GM12892 (cell line): ENCODE results near the gene IL17C.

Experiments used
- POLR2A ChIP-seq: IDR thresholded peaks from 2 replicates; pipeline ENCODE4 v1.6.1; 2011; ENCODE audit warnings: low read depth, low read length, control low read depth
- POLR2AphosphoS5 ChIP-seq: IDR thresholded peaks from 2 replicates; pipeline ENCODE4 v1.6.1; 2011; ENCODE audit warnings: low read depth, low read length, control low read depth

DNA sequence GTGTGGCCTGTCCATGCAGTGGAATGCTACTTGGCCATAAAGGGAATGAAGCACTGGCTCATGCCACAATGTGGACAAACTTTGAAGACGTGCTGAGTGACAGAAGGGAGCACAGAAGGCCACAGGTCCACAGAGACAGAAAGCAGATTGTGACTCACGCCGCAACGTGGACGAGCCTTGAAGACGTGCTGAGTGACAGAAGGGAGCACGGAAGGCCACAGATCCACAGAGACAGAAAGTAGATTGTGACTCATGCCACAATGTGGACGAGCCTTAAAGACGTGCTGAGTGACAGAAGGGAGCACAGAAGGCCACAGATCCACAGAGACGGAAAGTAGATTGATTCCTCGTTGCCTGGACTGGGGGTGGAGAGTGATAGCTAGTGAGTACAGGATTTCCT is 48.9 kb upstream of the IL17C start:
- TF ChIP-seq POLR2AphosphoS5 (no peak), POLR2A (no peak)
